ENCODE measurements around the gene CDK5.

DNA sequence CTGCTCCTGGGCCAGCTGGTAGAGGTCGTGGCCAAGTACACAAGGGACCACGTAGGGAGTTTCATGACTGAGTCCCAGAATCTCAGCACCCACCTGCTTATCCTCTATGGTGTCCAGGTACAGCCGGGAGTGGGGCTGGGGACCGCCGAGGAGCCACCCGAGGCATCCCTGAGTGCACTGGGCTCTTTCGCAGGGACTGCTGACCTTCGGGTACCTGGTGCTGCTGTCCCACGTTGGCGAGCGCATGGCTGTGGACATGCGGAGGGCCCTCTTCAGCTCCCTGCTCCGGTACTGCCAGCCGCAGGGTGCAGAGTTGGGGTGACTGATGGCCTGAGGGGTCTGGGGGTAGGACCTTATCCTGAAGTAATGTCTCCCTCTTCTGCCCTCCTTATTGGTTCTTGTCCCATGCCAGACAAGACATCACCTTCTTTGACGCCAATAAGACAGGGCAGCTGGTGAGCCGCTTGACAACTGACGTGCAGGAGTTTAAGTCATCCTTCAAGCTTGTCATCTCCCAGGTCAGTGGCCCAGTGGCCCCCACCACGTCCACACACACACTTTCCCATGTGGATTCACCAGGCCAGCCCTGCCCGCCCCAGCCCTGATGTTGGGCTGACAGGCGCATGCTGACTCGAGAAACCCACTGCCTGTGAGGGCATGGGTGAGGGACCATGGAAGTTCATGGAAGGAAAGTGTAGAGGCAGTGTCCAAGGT is 23.2 kb downstream of the CDK5 start:
- TF ChIP-seq, protein P1, sequence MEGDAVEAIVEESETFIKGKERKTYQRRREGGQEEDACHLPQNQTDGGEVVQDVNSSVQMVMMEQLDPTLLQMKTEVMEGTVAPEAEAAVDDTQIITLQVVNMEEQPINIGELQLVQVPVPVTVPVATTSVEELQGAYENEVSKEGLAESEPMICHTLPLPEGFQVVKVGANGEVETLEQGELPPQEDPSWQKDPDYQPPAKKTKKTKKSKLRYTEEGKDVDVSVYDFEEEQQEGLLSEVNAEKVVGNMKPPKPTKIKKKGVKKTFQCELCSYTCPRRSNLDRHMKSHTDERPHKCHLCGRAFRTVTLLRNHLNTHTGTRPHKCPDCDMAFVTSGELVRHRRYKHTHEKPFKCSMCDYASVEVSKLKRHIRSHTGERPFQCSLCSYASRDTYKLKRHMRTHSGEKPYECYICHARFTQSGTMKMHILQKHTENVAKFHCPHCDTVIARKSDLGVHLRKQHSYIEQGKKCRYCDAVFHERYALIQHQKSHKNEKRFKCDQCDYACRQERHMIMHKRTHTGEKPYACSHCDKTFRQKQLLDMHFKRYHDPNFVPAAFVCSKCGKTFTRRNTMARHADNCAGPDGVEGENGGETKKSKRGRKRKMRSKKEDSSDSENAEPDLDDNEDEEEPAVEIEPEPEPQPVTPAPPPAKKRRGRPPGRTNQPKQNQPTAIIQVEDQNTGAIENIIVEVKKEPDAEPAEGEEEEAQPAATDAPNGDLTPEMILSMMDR (IDR thresholded peaks at IDR 0.05 in 8 of 11, conservative IDR thresholded peaks at IDR 0.05 in 3 of 11): no peak
- TF ChIP-seq POLR2A (IDR thresholded peaks at IDR 0.05) (no peak), POLR2AphosphoS5 (IDR thresholded peaks at IDR 0.05) (no peak)

Data from spleen (tissue), 7 donors.